Transverse colon (tissue), 4 donors: Measurements from ENCODE around the gene ZNF789.

Source experiments
- EP300 ChIP-seq: sonication (generic); formaldehyde crosslinking; IDR thresholded peaks from one replicate; pipeline ENCODE4 v1.6.1; 2017; ENCODE audit warnings: antibody characterized with exemption, low read depth
- POLR2AphosphoS5 ChIP-seq, 3 donors: sonication (generic); formaldehyde crosslinking; IDR thresholded peaks; one replicate each; pipeline ENCODE4 v1.6.1; 2016; ENCODE audit warnings: antibody characterized with exemption in 3 of 3
- TF ChIP-seq, protein P1 (sequence below), 5 experiments: fragments of 200-600 bp in 3 of 5; fragments of 450-650 bp in 2 of 5; sonication (generic) in 3 of 5; IDR thresholded peaks; 1 replicate in 2 of 5; 2 replicates in 3 of 5; pipeline ENCODE4 v1.5.1; 2016 to 2017; ENCODE audit warnings: antibody characterized with exemption in 5 of 5, inconsistent platforms in 3 of 5, mild to moderate bottlenecking in 2 of 5, moderate library complexity in 1 of 5

DNA sequence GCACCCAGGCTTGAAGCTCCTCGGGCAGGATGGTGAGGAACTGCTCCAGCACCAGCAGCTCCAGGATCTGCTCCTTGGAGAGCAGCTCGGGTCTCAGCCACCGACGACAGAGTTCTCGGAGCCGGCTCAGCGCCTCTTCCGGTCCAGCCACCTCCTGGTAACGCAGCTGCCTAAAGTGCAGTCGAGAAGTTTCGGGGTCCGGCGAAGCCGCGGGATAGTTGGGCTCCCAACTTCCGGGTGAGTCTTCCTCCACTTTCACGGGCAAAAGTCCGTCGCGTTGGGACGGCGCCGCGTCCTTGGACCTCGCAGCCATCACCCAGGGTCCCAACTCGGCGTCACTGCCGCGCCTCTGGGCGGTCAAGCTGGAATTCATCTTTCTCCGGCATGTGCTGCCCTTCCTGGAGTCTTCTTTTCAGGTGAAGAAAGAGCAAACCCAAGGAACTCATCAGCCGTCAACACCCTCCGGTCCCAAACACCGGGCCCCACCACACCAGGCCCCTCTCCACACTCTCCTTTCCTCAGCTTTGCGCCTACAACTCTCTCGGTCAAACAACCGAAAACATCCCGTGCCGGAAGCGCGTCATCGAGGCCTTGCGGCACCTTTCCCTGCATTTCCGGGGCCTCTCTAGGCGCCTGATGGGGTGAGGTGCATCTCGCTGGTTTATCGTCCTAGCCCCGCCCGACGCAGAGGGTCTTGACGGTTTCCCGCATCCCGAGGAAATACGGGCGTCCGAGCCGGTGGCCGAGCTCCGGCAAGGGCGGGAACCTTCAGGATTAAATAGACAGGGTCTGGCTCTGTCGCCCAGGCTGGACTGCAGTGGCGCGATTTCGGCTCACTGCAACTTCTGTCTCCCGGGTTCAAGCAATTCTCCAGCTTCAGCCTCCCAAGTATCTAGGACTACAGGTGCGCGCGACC, 27.3 kb downstream of the ZNF789 start, which contains the start of gene ZNF394:
- TF ChIP-seq, protein P1, sequence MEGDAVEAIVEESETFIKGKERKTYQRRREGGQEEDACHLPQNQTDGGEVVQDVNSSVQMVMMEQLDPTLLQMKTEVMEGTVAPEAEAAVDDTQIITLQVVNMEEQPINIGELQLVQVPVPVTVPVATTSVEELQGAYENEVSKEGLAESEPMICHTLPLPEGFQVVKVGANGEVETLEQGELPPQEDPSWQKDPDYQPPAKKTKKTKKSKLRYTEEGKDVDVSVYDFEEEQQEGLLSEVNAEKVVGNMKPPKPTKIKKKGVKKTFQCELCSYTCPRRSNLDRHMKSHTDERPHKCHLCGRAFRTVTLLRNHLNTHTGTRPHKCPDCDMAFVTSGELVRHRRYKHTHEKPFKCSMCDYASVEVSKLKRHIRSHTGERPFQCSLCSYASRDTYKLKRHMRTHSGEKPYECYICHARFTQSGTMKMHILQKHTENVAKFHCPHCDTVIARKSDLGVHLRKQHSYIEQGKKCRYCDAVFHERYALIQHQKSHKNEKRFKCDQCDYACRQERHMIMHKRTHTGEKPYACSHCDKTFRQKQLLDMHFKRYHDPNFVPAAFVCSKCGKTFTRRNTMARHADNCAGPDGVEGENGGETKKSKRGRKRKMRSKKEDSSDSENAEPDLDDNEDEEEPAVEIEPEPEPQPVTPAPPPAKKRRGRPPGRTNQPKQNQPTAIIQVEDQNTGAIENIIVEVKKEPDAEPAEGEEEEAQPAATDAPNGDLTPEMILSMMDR (IDR thresholded peaks at IDR 0.05): no peak
- no peak for TF ChIP-seq EP300
- peak; percentile 89 to 96 (median 95) for TF ChIP-seq POLR2AphosphoS5 (IDR thresholded peaks at IDR 0.05)
